H1 (cell line): Measurements from ENCODE around the gene CTXN1. TPM values are rescaled to one million over a fixed set of nuclear protein-coding genes. Genes with fewer than 3 reads are reported as not detected.

Source experiments
- CTCF ChIA-PET: fragments of 300-600 bp; sonication (Branson Sonifier 250); formaldehyde crosslinking; loops from one replicate; lab custom pipeline; 2021; ENCODE audit not compliant: partially characterized antibody; lab: Charles Lee
- POLR2A ChIA-PET: fragments of 300-600 bp; sonication (Branson Sonifier 250); formaldehyde crosslinking; loops from one replicate; lab custom pipeline; 2021; ENCODE audit warnings: inconsistent platforms; ENCODE audit not compliant: partially characterized antibody; lab: Charles Lee
- DNase-seq, 2 experiments: peaks; one replicate each; pipeline versions ENCODE4 v3.0.0 to v3.0.0-alpha.2; 2010 to 2022; ENCODE audit warnings: low spot score in 2 of 2, low read depth in 1 of 2, mixed read lengths in 1 of 2
- FAIRE-seq: peaks from 2 replicates; lab custom pipeline; 2011; peaks lifted over from hg19 to GRCh38; lab: Jason Lieb, UNC
- H2AFZ ChIP-seq: 2 replicates; pipeline ENCODE4 v1.8.1; 2012; ENCODE audit warnings: low read length, inconsistent platforms
- H2AK5ac ChIP-seq: 2 replicates; pipeline ENCODE4 v1.6.1; 2013; ENCODE audit warnings: low read depth, low read length
- H2BK120ac ChIP-seq: replicated peaks from 2 replicates; pipeline ENCODE3; 2013; ENCODE audit warnings: low read depth, low read length, inconsistent platforms
- H2BK12ac ChIP-seq: 2 replicates; pipeline ENCODE4 v1.6.1; 2013; ENCODE audit warnings: low read depth, low read length
- H2BK15ac ChIP-seq: 2 replicates; pipeline ENCODE4 v1.6.1; 2013; ENCODE audit warnings: low read length
- H2BK20ac ChIP-seq: 2 replicates; pipeline ENCODE4 v1.6.1; 2013; ENCODE audit warnings: low read length
- H2BK5ac ChIP-seq: 2 replicates; pipeline ENCODE4 v1.6.1; 2013; ENCODE audit warnings: low read depth, low read length
- H3K14ac ChIP-seq: 2 replicates; pipeline ENCODE4 v1.6.1; 2013; ENCODE audit warnings: inconsistent platforms; ENCODE audit not compliant: insufficient read length
- H3K18ac ChIP-seq: 2 replicates; pipeline ENCODE4 v1.6.1; 2013; ENCODE audit warnings: low read length; ENCODE audit errors: extremely low read depth
- H3K23ac ChIP-seq: 2 replicates; pipeline ENCODE4 v1.6.1; 2013; ENCODE audit warnings: inconsistent platforms; ENCODE audit not compliant: insufficient read length
- H3K23me2 ChIP-seq: 2 replicates; pipeline ENCODE4 v1.6.1; 2013; ENCODE audit warnings: low read depth, low read length
- H3K27ac ChIP-seq: 2 replicates; pipeline ENCODE4 v1.6.1; 2011; ENCODE audit warnings: low read depth, low read length, inconsistent platforms
- H3K27me3 ChIP-seq, 4 experiments: replicated peaks in 1 of 4; 1 replicate in 1 of 4; 2 replicates in 3 of 4; pipeline versions ENCODE4 v1.6.1 to v1.8.1; 2011 to 2013; ENCODE audit warnings: low read length in 3 of 4, mild to moderate bottlenecking in 3 of 4, inconsistent platforms in 2 of 4, mixed read lengths in 2 of 4, moderate library complexity in 1 of 4; ENCODE audit not compliant: control insufficient read depth in 3 of 4, insufficient read depth in 3 of 4; ENCODE audit errors: extremely low read depth in 1 of 4
- H3K36me3 ChIP-seq, 4 experiments: 2 replicates each; pipeline versions ENCODE4 v1.6.1 to v1.8.1; 2011 to 2013; ENCODE audit warnings: mild to moderate bottlenecking in 4 of 4, low read length in 3 of 4, moderate library complexity in 2 of 4, control low read depth in 1 of 4, inconsistent platforms in 1 of 4; ENCODE audit not compliant: insufficient read depth in 4 of 4, control insufficient read depth in 2 of 4
- H3K4ac ChIP-seq: replicated peaks from 2 replicates; pipeline ENCODE3; 2013; ENCODE audit warnings: low read length, low read depth, mixed read lengths, inconsistent platforms; ENCODE audit not compliant: insufficient read length
- H3K4me1 ChIP-seq, 4 experiments: replicated peaks in 1 of 4; 1 replicate in 1 of 4; 2 replicates in 3 of 4; pipeline versions ENCODE4 v1.6.1 to v1.8.1; 2011 to 2013; ENCODE audit warnings: low read length in 3 of 4, inconsistent platforms in 2 of 4, mixed read lengths in 1 of 4; ENCODE audit not compliant: insufficient read depth in 4 of 4, control insufficient read depth in 3 of 4
- H3K4me2 ChIP-seq, 2 experiments: 2 replicates each; pipeline versions ENCODE4 v1.6.1 to v1.8.1; 2011 to 2013; ENCODE audit warnings: low read depth in 2 of 2, low read length in 2 of 2, control low read depth in 1 of 2, inconsistent platforms in 1 of 2, mild to moderate bottlenecking in 1 of 2; ENCODE audit not compliant: insufficient read depth in 1 of 2
- H3K4me3 ChIP-seq, 4 experiments: fragments of 200-600, 300-600 bp in 1 of 4; sonication (generic), shearing (Covaris generic), sonication (Bioruptor Twin) in 1 of 4; 2 replicates each; pipeline versions ENCODE4 v1.5.1 to v1.8.1; 2011 to 2016; ENCODE audit warnings: low read length in 4 of 4, low read depth in 3 of 4, control low read depth in 2 of 4, inconsistent platforms in 2 of 4, mild to moderate bottlenecking in 2 of 4, mixed read lengths in 1 of 4, moderate library complexity in 1 of 4; ENCODE audit not compliant: insufficient read depth in 2 of 4; ENCODE audit errors: extremely low read depth in 1 of 4
- H3K56ac ChIP-seq: replicated peaks from 2 replicates; pipeline ENCODE3; 2013; ENCODE audit warnings: low read depth, mild to moderate bottlenecking, mixed read lengths, low read length, inconsistent platforms; ENCODE audit not compliant: insufficient read length
- H3K79me1 ChIP-seq: 2 replicates; pipeline ENCODE4 v1.6.1; 2013; ENCODE audit warnings: low read depth, low read length, control low read depth
- H3K79me2 ChIP-seq, 2 experiments: 2 replicates each; pipeline versions ENCODE4 v1.6.1 to v1.8.1; 2012 to 2013; ENCODE audit warnings: low read length in 2 of 2, mild to moderate bottlenecking in 2 of 2, inconsistent platforms in 1 of 2; ENCODE audit not compliant: insufficient read depth in 2 of 2, control insufficient read depth in 1 of 2
- H3K9ac ChIP-seq, 4 experiments: replicated peaks in 1 of 4; 1 replicate in 1 of 4; 2 replicates in 3 of 4; pipeline versions ENCODE4 v1.6.1 to v1.8.1; 2011 to 2013; ENCODE audit warnings: low read depth in 3 of 4, low read length in 3 of 4, control low read depth in 2 of 4, mild to moderate bottlenecking in 2 of 4, moderate library complexity in 2 of 4, inconsistent platforms in 1 of 4; ENCODE audit errors: extremely low read depth in 1 of 4
- H3K9me3 ChIP-seq, 2 experiments: 2 replicates each; pipeline versions ENCODE4 v1.6.1 to v1.8.1; 2012 to 2013; ENCODE audit warnings: mild to moderate bottlenecking in 2 of 2, moderate library complexity in 2 of 2, control low read depth in 1 of 2, inconsistent platforms in 1 of 2, low read depth in 1 of 2, low read length in 1 of 2, mixed read lengths in 1 of 2; ENCODE audit not compliant: insufficient read depth in 2 of 2
- H4K20me1 ChIP-seq, 2 experiments: replicated peaks in 1 of 2; 2 replicates each; pipeline versions ENCODE3 to v1.8.1; 2011 to 2013; ENCODE audit warnings: inconsistent platforms in 2 of 2, low read length in 2 of 2, mild to moderate bottlenecking in 1 of 2; ENCODE audit not compliant: insufficient read depth in 2 of 2, control insufficient read depth in 1 of 2
- H4K5ac ChIP-seq: 2 replicates; pipeline ENCODE4 v1.6.1; 2013; ENCODE audit warnings: low read length, low read depth, mixed read lengths, inconsistent platforms; ENCODE audit not compliant: insufficient read length
- H4K8ac ChIP-seq: 2 replicates; pipeline ENCODE4 v1.8.0; 2013; ENCODE audit warnings: mild to moderate bottlenecking, moderate library complexity, low read length, inconsistent platforms; ENCODE audit not compliant: insufficient read depth; ENCODE audit errors: extremely low read depth
- H4K91ac ChIP-seq: replicated peaks from 2 replicates; pipeline ENCODE3; 2013; ENCODE audit warnings: low read length, mixed read lengths, inconsistent platforms; ENCODE audit not compliant: insufficient read length
- ATF3 ChIP-seq: IDR thresholded peaks from 2 replicates; pipeline ENCODE4 v1.6.1; 2011; ENCODE audit warnings: low read depth, mild to moderate bottlenecking, low read length; ENCODE audit not compliant: insufficient read depth
- BACH1 ChIP-seq: IDR thresholded peaks from 2 replicates; pipeline ENCODE4 v1.6.1; 2012; ENCODE audit warnings: low read length, improper control_type of control experiment
- CEBPB ChIP-seq: IDR thresholded peaks from 2 replicates; pipeline ENCODE4 v1.6.1; 2012; ENCODE audit warnings: low read depth, low read length
- CHD2 ChIP-seq: IDR thresholded peaks from 2 replicates; pipeline ENCODE4 v1.6.1; 2012; ENCODE audit warnings: low read length, improper control_type of control experiment
- GTF2F1 ChIP-seq: IDR thresholded peaks from 2 replicates; pipeline ENCODE4 v1.6.1; 2012; ENCODE audit warnings: low read depth, low read length, improper control_type of control experiment, borderline replicate concordance
- NANOG ChIP-seq: IDR thresholded peaks from 2 replicates; pipeline ENCODE4 v1.6.1; 2011; ENCODE audit warnings: low read length, low read depth, mild to moderate bottlenecking, inconsistent platforms; ENCODE audit not compliant: insufficient read depth, poor library complexity, severe bottlenecking
- PHF8 ChIP-seq: fragments of 200-600 bp; sonication (generic); conservative IDR thresholded peaks from 2 replicates; pipeline ENCODE4 v1.7.1; 2012; ENCODE audit warnings: low read depth, mild to moderate bottlenecking, inconsistent platforms, low read length, moderate library complexity
- SAP30 ChIP-seq: fragments of 300-600 bp; sonication (generic); IDR thresholded peaks from 2 replicates; pipeline ENCODE4 v1.7.1; 2012; ENCODE audit warnings: low read length, moderate library complexity, mild to moderate bottlenecking, inconsistent platforms; ENCODE audit not compliant: insufficient read depth, insufficient replicate concordance
- SRF ChIP-seq: IDR thresholded peaks from 2 replicates; pipeline ENCODE4 v1.6.1; 2011; ENCODE audit warnings: mild to moderate bottlenecking, low read depth, low read length, moderate library complexity
- TAF7 ChIP-seq: optimal IDR thresholded peaks from 2 replicates; pipeline ENCODE3; 2011; ENCODE audit warnings: low read depth, mild to moderate bottlenecking, inconsistent platforms, low read length, moderate library complexity, borderline replicate concordance
- TCF12 ChIP-seq: IDR thresholded peaks from 2 replicates; pipeline ENCODE4 v1.6.1; 2011; ENCODE audit warnings: low read depth, mild to moderate bottlenecking, low read length
- WGBS, 2 experiments: shearing (Covaris generic) in 1 of 2; methylation state at CpG; one replicate each; pipeline versions ENCODE4 v1.1.6 to v1.1.7; 2013 to 2015; ENCODE audit warnings: low lambda C conversion rate in 2 of 2, mixed read lengths in 2 of 2, inconsistent platforms in 1 of 2, low coverage in 1 of 2, missing lambda C conversion rate in 1 of 2; ENCODE audit not compliant: insufficient replicate concordance in 2 of 2, insufficient coverage in 1 of 2, insufficient read length in 1 of 2; ENCODE audit errors: extremely low coverage in 1 of 2, missing lambda C conversion rate in 1 of 2; 5-methylcytosine and 5-hydroxymethylcytosine counted together
- polyA plus RNA-seq, 7 experiments: library from polyadenylated mRNA; depleted of rRNA in 3 of 7; stranded (reverse) in 5 of 7; unstranded in 2 of 7; fragments of >200 nt in 5 of 7; fragments of 200-250 nt in 2 of 7; gene quantifications; 1 replicate in 5 of 7; 2 replicates in 1 of 7; 4 replicates in 1 of 7; pipeline versions ENCODE4 v1.2.1 to v1.2.3, GENCODE V29; 2011 to 2013; ENCODE audit warnings: missing spikeins in 2 of 7, mixed read lengths in 2 of 7
- total RNA-seq: library from RNA; stranded (reverse); fragmentation: NEBNext Ultra II Directional; extraction: Animal tissue kit (Norgen Biotek cat#: 25700); gene quantifications from 2 replicates; pipeline ENCODE4 v1.2.1, GENCODE V29; 2021
- TF ChIP-seq, protein P1 (sequence below): IDR thresholded peaks from 2 replicates; pipeline ENCODE4 v1.6.1; 2012; ENCODE audit warnings: inconsistent platforms

The CTXN1 gene
- total and polyA plus RNA-seq, 2 of the 8 experiments (the other 6 are each of a cell fraction or from before 2014, with no cell fraction given), result 16.4 to 58.0 TPM

DNA sequence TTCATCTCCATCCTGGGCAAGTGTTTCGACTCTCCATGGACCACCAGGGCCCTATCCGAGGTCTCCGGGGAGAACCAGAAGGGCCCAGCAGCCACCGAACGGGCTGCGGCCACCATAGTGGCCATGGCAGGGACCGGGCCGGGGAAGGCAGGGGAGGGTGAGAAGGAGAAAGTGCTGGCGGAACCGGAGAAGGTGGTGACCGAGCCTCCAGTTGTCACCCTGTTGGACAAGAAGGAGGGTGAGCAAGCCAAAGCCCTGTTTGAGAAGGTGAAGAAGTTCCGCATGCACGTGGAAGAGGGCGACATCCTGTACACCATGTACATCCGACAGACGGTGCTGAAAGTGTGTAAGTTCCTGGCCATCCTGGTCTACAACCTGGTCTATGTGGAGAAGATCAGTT is 27.0 kb downstream of the CTXN1 start:
- CTCF ChIA-PET, result interaction anchor here (1.0 to 3.4 kb wide), 10 partner anchors 10 to 545 kb away, joined by 3 to 21 read pairs (median 6); partner anchors contain the start of genes LRRC8E and TGFBR3L
- H3K27ac ChIP-seq, result no peak overlapping the region
- H2BK120ac ChIP-seq, result no peak overlapping the region
- FAIRE-seq (no peak), DNase-seq (no peak)
- POLR2A ChIA-PET, result interaction anchor here (2.3 to 2.8 kb wide), 3 partner anchors 13 to 45 kb away, joined by 8 to 10 read pairs (median 8); partner anchors contain the start of gene TIMM44
- no peak overlapping the region for H2AFZ ChIP-seq
- H3K56ac ChIP-seq, result no peak overlapping the region
- peaks cover 0 to 12% (median 3%) of the 10 kb centered on the region in 4 experiments; a peak in 3 of 7 replicates for H3K4me1 ChIP-seq
- H2BK20ac ChIP-seq, result no peak overlapping the region
- H2BK5ac ChIP-seq, result no peak overlapping the region
- H3K36me3 ChIP-seq, result no peaks in the 10 kb centered on the region; a peak in 1 of 8 replicates
- no peaks in the 10 kb centered on the region for H3K9me3 ChIP-seq
- no peak overlapping the region for H2AK5ac ChIP-seq
- no peak overlapping the region for H3K4me2 ChIP-seq
- no peak overlapping the region for H3K18ac ChIP-seq
- H4K8ac ChIP-seq, result no peak overlapping the region
- no peak overlapping the region for H3K9ac ChIP-seq
- peaks cover 0 to 3% of the 10 kb centered on the region in 2 experiments for H4K20me1 ChIP-seq
- H3K79me2 ChIP-seq, result no peaks in the 10 kb centered on the region
- H3K27me3 ChIP-seq, result no peaks in the 10 kb centered on the region
- no peak overlapping the region for H3K4me3 ChIP-seq
- H3K23me2 ChIP-seq, result peaks cover 8% of the 10 kb centered on the region
- no peaks in the 10 kb centered on the region for H3K79me1 ChIP-seq
- WGBS, 2 experiments, result 95% methylated on average over 16 of the region's 16 CpGs; no CpG with 5 or more reads in 1 of the 2 experiments
- no peak overlapping the region for H3K23ac ChIP-seq
- H3K14ac ChIP-seq, result no peak overlapping the region
- no peak overlapping the region for H4K91ac ChIP-seq
- no peak overlapping the region for H2BK15ac ChIP-seq
- H2BK12ac ChIP-seq, result no peak overlapping the region
- H4K5ac ChIP-seq, result no peak overlapping the region
- no peak overlapping the region for H3K4ac ChIP-seq
- no peak for TF ChIP-seq PHF8
- TF ChIP-seq ATF3, result no peak
- no peak for TF ChIP-seq TCF12
- no peak for TF ChIP-seq SAP30
- no peak for TF ChIP-seq TAF7
- TF ChIP-seq NANOG, result no peak
- TF ChIP-seq SRF, result no peak
- TF ChIP-seq GTF2F1, result no peak
- TF ChIP-seq BACH1, result no peak
- TF ChIP-seq, protein P1, sequence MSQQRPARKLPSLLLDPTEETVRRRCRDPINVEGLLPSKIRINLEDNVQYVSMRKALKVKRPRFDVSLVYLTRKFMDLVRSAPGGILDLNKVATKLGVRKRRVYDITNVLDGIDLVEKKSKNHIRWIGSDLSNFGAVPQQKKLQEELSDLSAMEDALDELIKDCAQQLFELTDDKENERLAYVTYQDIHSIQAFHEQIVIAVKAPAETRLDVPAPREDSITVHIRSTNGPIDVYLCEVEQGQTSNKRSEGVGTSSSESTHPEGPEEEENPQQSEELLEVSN, result no peak
- TF ChIP-seq CHD2, result no peak
- no peak for TF ChIP-seq CEBPB
